Anterior cingulate cortex (tissue), 58 donors: Measurements from ENCODE around the gene PRKRA.
"Not testable (repeated sequence)": the region's sequence is repeated elsewhere in the genome, so short reads cannot be mapped to it uniquely, and the experiment has no call there.

Experiments used
- DNase-seq, 58 donors: peaks; one replicate each; lab custom pipeline; 2025; lab: John Stamatoyannopoulos, UW

Gene PRKRA

GRCh38 chr2:178415979-178416378 is 35.0 kb downstream of the PRKRA start:
- no peak for DNase-seq

DNA sequence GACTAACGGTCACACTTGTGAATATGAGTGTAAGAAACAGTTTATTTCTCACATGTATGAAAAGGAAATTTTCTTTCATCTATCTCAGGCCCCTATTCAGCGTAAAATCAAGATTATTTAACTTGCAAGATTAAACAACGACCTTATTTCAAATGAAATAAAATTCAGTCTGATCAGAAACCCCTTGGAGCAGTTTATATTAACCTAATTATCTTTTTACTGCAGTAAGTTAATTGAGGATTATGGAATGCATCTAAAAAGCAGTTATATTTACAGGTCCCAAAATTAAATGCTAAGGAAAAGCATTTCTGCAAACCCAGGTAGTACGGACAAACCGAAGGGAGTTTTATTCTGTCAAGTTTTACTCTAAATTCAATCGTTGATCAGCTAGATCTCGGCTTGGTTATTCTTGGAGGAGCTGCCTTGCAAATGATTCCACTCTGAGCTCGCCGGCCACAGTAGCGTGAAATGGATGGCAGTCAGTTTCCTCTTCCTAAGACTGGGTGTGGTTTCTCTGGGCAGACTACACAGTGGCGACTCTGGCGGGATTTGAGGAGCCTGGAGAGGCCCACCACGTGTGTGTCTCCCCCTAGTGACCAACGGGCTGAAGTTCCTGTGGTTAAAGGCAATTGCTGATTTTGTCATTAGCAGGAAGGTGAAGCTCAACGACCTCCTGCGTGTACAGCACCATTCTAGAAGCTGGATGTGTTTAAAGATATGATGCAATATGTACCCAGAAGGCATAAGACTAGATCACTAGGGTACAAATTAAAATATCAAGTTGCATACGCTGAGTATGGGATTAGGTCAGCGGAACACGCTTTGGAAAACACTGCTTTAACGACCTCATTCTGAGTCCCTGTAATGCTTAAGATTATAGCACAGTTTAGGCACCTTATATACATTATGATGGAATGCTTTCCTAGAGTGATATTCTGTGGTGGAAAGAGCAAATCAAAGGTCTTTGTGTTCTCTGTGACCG is 36.4 kb downstream of the PRKRA start:
- DNase-seq: peak; percentile 2 to 88 (median 74)

GRCh38 chr2:178413472-178414265 is 37.3 kb downstream of the PRKRA start:
- DNase-seq: peak in 56 of 58 donors; percentile 14 to 87 (median 51)

GRCh38 chr2:178412453-178412852 is 38.5 kb downstream of the PRKRA start:
- DNase-seq: not testable (repeated sequence)

- no peak for DNase-seq
Measured at GRCh38 chr2:178412047-178412446, 38.9 kb downstream of the PRKRA start.

GRCh38 chr2:178409261-178409660 is 41.7 kb downstream of the PRKRA start:
- no peak for DNase-seq

- peak in 1 of 58 donors; percentile 6 for DNase-seq
Measured at GRCh38 chr2:178404368-178404767, 46.6 kb downstream of the PRKRA start.

- DNase-seq: no peak
Measured at GRCh38 chr2:178403671-178404306, 47.2 kb downstream of the PRKRA start.

GRCh38 chr2:178401994-178402437 is 49.0 kb downstream of the PRKRA start:
- no peak for DNase-seq

- DNase-seq: no peak
Measured at GRCh38 chr2:178397002-178397605, 53.9 kb downstream of the PRKRA start.

- DNase-seq: no peak
Measured at GRCh38 chr2:178395941-178396570, 54.9 kb downstream of the PRKRA start.

- no peak for DNase-seq
Measured at GRCh38 chr2:178395295-178395694, 55.7 kb downstream of the PRKRA start.

- DNase-seq: no peak
Measured at GRCh38 chr2:178394859-178395258, 56.1 kb downstream of the PRKRA start.

GRCh38 chr2:178392215-178392614 is 58.8 kb downstream of the PRKRA start:
- DNase-seq: no peak

DNA sequence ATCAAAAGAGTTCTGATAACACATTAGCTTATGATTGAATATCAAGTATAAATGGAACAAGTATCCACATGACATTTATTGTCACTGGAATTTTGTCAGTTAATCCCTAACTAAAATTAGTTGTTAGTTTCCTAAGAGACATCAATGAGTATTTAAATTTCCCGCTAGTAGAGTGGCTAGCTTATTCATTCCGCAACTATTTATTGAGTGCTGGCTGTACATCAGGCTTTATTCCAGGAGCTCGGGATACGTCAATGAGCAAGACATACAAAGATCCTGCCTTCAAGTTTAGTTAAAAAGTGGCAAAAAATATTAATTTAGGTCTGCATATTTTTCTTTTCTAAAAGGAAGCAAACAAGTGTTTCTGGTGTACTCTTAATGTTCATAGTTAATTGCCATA is 59.3 kb downstream of the PRKRA start:
- DNase-seq: no peak

DNA sequence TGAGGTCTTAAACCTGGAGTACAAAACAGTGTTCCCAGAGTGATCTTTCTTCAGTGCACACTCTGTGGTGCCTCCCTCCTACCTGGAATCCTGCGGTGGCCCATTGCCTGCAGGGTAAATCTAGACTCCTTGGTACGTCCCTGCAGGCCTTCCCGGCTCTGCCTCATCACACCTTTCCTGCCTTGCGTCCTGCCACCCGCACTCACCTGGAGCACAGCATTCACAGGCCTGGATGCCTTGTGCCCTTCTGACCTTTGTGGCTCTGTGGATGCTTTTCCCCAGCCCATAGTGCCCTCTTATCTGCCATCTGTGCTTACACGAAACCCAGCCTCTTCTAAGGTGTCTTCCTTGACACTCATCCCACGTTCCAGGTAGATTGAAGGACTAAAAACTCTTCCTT is 62.7 kb downstream of the PRKRA start:
- no peak for DNase-seq

GRCh38 chr2:178386986-178387597 is 63.9 kb downstream of the PRKRA start:
- no peak for DNase-seq

GRCh38 chr2:178385595-178386148 is 65.3 kb downstream of the PRKRA start:
- no peak for DNase-seq

DNA sequence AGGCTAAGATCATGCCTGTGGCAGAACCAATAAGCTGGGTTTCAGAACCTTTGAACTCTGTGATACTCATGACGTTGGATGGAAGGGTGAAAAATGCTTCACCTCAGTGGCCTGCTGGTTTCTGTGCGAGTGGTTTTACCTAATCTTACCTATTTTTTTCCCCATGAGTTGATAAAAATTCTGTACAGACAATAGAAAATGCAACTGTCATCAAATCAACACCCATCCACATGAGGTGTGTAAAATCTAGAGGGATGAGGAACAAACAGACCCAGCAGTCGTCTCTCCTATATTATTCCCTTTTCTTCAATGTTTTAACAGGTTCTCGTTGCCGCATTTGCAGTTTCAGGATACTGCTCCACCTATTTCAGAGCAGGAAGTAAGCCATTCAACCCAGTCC is 67.3 kb downstream of the PRKRA start:
- DNase-seq: no peak
